GM19240 (cell line): ENCODE results near the gene AGFG2.

Experiments used
- DNase-seq: peaks from one replicate; pipeline ENCODE4 v3.0.0; 2011; ENCODE audit warnings: low spot score; ENCODE audit not compliant: insufficient read length

AGFG2 gene

DNA sequence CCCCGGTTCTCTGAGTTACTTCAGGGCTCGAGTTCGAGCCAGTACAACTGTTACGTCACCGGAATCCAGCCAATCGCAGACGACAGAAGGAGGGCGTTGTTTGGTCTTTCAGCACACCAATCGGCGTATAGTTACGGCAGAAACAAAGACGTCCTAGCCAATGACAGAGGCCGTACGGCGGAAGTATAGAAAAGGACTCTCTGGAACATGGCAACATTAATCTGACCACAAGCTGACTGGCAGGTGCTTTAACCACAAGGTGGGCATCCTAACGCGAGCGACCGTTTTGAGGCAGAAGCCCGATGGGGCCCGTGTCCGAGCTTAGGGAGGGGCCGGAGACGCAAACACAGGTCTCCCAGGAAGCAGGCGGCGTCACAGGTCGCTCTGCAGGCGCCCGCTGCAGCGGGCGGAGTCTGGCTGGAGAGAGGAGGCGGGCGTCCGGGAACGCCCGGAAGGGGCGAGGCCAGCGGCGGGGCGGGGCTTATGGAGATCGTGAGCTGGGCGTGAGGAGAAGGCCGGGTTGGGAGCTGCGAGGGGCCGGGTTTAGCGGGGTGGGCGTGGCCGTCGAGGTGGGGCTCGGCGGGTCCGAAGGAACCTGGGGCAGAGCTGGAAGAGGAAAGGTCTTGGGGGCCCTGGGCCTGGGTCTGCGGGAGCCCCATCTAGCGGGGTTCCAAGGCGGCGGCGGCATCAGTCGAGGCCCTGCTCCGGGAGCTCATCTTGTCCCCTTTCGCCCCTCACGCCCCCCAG lies 73.2 kb downstream of the AGFG2 start, which contains the start of gene MOSPD3:
TSS of gene MOSPD3 (plus strand) at position 558 of the 747 bp plus-strand sequence. CDS start 252 bp downstream, outside the sequence.
- peak; percentile 99 for DNase-seq

DNA sequence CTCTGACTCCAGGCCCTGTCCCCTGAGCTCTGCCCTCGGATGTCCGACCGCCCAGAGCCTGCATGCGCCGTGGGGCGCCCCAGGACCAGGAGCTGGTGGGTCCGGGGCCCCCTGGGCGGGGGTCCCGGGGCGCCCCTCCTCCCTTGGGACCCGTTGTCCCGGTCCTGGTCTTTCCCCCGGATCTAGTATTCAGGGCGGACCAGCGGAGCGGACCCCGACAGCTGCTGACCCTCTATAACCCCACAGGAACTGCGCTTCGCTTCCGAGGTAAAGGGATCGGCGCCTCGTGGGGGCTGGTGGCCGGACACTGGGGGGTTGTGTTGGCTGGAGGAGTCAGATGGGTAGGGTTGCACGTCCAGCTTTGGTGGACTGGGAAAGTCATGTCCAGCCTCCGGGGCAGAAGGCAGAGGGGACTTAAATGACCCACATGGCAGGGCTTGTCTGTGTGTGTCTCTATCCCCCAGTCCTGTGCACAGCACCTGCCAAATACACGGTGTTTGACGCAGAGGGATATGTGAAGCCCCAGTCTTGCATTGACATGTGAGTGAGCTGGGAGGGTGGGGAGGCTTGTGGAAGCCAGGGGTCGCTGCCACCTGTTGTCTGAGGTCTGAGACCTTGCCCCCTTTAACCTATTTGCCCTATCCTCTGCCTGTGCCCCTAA lies 73.9 kb downstream of the AGFG2 start:
- DNase-seq, result no peak

DNA sequence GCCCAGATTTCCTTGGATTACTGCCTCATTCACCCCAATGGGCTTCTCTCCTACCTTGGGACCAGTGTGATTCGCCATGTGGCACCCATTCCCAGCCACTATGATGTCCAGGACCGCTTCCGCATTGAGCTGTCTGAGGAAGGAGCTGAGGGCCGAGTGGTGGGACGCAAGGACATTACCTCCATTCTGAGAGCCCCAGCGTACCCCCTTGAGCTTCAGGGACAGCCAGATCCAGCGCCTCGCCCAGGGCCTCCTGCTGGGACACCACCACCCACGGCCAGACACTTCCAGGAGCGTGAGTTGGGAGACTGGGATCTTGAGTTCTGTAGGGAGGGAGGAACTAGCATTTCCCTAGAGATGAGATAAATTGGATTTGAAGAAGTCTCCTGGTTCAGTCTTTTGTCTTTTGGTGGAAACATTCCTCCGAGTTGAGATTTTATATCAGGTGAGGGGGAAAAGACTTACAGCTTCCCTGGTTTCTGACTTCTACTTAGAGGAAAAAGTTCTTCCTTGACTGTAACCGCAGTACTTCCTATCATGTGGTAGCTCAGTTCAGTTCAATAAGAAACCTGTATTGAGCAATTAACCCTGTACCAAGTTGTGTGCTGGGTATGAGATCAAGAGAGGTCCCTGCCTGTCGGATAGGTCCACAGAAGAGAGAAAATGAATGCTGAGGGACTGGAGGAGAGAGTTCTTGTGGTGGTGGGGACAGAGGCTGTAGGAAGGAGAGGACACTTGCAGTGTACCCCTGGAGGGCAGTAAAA lies 74.6 kb downstream of the AGFG2 start:
- DNase-seq, result no peak

DNA sequence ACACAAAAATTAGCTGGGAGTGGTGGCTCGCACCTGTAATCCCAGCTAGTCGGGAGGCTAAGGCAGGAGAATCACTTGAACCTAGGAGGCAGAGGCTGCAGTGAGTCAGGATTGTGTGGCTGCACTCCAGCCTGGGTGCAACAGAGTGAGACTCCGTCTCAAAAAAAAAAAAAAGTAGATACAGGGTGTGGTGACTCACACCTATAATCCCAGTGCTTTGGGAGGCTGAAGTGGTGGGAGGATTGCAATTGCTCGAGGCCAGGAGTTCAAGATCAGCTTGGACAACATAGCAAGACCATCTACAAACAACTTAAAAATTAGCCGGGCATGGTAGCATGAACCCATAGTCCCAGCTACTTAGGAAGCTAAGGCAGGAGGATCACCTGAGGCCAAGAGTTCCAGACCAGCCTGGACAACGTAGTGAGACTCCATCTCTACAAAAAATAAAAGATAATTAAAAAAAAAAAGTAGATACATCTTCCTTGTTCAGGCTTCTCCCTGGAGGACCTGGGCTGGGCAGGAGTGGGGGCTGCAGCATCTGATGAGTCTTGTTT lies 75.4 kb downstream of the AGFG2 start:
- DNase-seq, result no peak
